ENCODE measurements around the gene SAMM50. TPM values are rescaled to one million over a fixed set of nuclear protein-coding genes. Genes with fewer than 3 reads are reported as not detected.

The SAMM50 gene
- total RNA-seq, 6 experiments from 2014 or later = 17.5 to 39.5 (median 21.0) TPM

- H3K9me3 ChIP-seq = no peaks in the 10 kb centered on the region
- peak in 1 of 4 donors; percentile 45 for ATAC-seq
- WGBS (ENCODE audit: insufficient coverage, low coverage, low lambda C conversion rate, missing lambda C conversion rate) = 59% methylated on average over 15 of the region's 21 CpGs
- peak overlapping the region in 1 of 3 donors; percentile 38 for H3K27ac ChIP-seq
- intact Hi-C loops (cut with DNase I) = no loop called here
- no peak overlapping the region for H3K4me3 ChIP-seq
- DNase-seq = no peak
- peaks cover 0 to 15% (median 5%) of the 10 kb centered on the region in 4 donors for H3K4me1 ChIP-seq
- no peaks in the 10 kb centered on the region for H3K36me3 ChIP-seq
- H3K27me3 ChIP-seq = no peaks in the 10 kb centered on the region
- TF ChIP-seq, protein P1, sequence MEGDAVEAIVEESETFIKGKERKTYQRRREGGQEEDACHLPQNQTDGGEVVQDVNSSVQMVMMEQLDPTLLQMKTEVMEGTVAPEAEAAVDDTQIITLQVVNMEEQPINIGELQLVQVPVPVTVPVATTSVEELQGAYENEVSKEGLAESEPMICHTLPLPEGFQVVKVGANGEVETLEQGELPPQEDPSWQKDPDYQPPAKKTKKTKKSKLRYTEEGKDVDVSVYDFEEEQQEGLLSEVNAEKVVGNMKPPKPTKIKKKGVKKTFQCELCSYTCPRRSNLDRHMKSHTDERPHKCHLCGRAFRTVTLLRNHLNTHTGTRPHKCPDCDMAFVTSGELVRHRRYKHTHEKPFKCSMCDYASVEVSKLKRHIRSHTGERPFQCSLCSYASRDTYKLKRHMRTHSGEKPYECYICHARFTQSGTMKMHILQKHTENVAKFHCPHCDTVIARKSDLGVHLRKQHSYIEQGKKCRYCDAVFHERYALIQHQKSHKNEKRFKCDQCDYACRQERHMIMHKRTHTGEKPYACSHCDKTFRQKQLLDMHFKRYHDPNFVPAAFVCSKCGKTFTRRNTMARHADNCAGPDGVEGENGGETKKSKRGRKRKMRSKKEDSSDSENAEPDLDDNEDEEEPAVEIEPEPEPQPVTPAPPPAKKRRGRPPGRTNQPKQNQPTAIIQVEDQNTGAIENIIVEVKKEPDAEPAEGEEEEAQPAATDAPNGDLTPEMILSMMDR (IDR thresholded peaks at IDR 0.05) = no peak
- no peak for TF ChIP-seq POLR2A (IDR thresholded peaks at IDR 0.05)
These were observed 76.1 kb downstream of the SAMM50 start for GRCh38 chr22:44031158-44031952.

GRCh38 chr22:44032126-44032730 is 77.0 kb downstream of the SAMM50 start:
- H3K4me1 ChIP-seq = peaks cover 0 to 15% (median 5%) of the 10 kb centered on the region in 4 donors
- H3K36me3 ChIP-seq = no peaks in the 10 kb centered on the region
- no peak for DNase-seq
- no peak overlapping the region for H3K4me3 ChIP-seq
- no peak for ATAC-seq
- TF ChIP-seq, protein P1 (IDR thresholded peaks at IDR 0.05) = no peak
- TF ChIP-seq POLR2A (IDR thresholded peaks at IDR 0.05) = no peak
- intact Hi-C loops (cut with DNase I) = no loop called here
- no peak overlapping the region for H3K27ac ChIP-seq
- WGBS (ENCODE audit: insufficient coverage, low coverage, low lambda C conversion rate, missing lambda C conversion rate) = 64% methylated on average over 5 of the region's 14 CpGs
- H3K27me3 ChIP-seq = no peaks in the 10 kb centered on the region
- no peaks in the 10 kb centered on the region for H3K9me3 ChIP-seq

DNA sequence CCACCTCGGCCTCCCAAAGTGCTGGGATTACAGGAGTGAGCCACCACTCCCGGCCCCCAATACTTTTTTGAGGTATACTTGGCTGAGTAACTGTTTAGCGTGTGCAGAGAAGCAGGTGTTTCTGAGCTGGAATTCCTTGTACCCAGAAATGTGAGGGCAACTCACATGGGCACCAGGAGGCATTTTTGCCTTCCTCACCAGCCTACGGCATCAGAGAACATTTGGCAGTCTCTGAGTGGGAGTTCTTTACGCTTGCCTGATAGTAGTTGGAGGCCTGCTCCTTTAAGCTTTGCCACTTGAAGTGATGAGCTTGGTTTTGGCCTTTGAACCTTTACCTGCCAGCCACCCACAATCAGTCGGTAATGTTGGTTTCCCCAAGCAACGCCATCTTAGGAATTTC is 78.0 kb downstream of the SAMM50 start:
- Histone ChIP-seq H3K9me3 (no peaks in the 10 kb centered on the region), H3K4me3 (no peak overlapping the region), H3K36me3 (no peaks in the 10 kb centered on the region), H3K4me1 (peaks cover 0 to 15% (median 5%) of the 10 kb centered on the region in 4 donors), H3K27ac (no peak overlapping the region), H3K27me3 (no peaks in the 10 kb centered on the region)
- TF ChIP-seq, protein P1 (IDR thresholded peaks at IDR 0.05) = no peak
- TF ChIP-seq POLR2A (IDR thresholded peaks at IDR 0.05) = no peak
- no peak for ATAC-seq
- intact Hi-C loops (cut with DNase I) = no loop called here
- DNase-seq = no peak
- 67% methylated on average over 2 of the region's 7 CpGs for whole genome bisulfite sequencing (ENCODE audit: insufficient coverage, low coverage, low lambda C conversion rate, missing lambda C conversion rate)

DNA sequence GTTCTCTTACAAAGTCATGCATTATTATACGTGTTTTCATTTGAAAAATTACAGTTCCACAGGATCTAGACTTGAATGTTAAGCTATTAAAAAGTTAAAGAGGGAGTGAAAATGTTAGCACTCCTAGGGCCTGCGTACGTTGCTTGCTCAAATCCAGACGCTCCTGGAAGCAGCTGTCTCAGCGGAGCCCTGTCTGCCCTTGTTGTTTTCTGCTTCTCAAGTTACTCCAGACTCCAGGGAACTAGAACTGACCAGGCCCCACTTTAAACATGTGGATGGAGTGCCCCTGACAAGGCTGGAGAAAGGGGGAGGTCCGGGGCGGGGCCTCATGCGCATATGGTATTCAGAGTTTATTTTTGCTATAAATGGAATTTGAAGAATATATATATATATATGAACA is 78.5 kb downstream of the SAMM50 start:
- intact Hi-C loops (cut with DNase I) = no loop called here

More for the DNA sequence above, 78.5 kb downstream of the SAMM50 start:
- peak in 1 of 3 donors; percentile 22 for DNase-seq
- H3K27ac ChIP-seq = no peak overlapping the region
- no peaks in the 10 kb centered on the region for H3K9me3 ChIP-seq
- no peak overlapping the region for H3K4me3 ChIP-seq
- 82% methylated on average over 8 of the region's 8 CpGs for WGBS (ENCODE audit: insufficient coverage, low coverage, low lambda C conversion rate, missing lambda C conversion rate)
- H3K36me3 ChIP-seq = no peaks in the 10 kb centered on the region
- ATAC-seq = no peak
- no peak for TF ChIP-seq POLR2A (IDR thresholded peaks at IDR 0.05)
- TF ChIP-seq, protein P1 (IDR thresholded peaks at IDR 0.05) = no peak
- peaks cover 0 to 12% (median 4%) of the 10 kb centered on the region in 4 donors for H3K4me1 ChIP-seq
- no peaks in the 10 kb centered on the region for H3K27me3 ChIP-seq
